K562 (cell line): ENCODE data around the gene MYO18A. TPM values are rescaled to one million over a fixed set of nuclear protein-coding genes. Genes with fewer than 3 reads are reported as not detected.

Experiments used
- ATAC-seq: fragments of 200-7000 bp; cut with Tn5 transposase; 3 replicates; pipeline ENCODE4 v1.9.1; 2020; ENCODE audit warnings: moderate library complexity
- BruUV-seq: library from RNA; stranded (reverse); fragments of 400-500 nt; replicated peaks from 2 replicates; lab custom pipeline; 2021; lab: Mats Ljungman, UMichigan
- CTCF ChIA-PET: fragments of 300-600 bp; formaldehyde crosslinking; extraction: SDS; loops from one replicate; lab custom pipeline; 2021; ENCODE audit warnings: low intra/inter-chr PET ratio; lab: Yijun Ruan, JAX
- POLR2A ChIA-PET: fragments of 300-600, 350-650 bp; sonication (Branson Sonifier 250); formaldehyde crosslinking; extraction: SDS; loops from one replicate; lab custom pipeline; 2021; ENCODE audit warnings: antibody characterized with exemption, inconsistent platforms; lab: Yijun Ruan, JAX
- DNase-seq, 4 experiments: peaks; one replicate each; pipeline versions ENCODE4 v3.0.0 to v3.0.0-alpha.2; 2011 to 2018; ENCODE audit warnings: low spot score in 3 of 4, mixed read lengths in 3 of 4; ENCODE audit errors: extremely low read depth in 1 of 4
- FAIRE-seq: peaks from 2 replicates; lab custom pipeline; 2011; peaks lifted over from hg19 to GRCh38; lab: Jason Lieb, UNC
- H2AFZ ChIP-seq: 2 replicates; pipeline ENCODE4 v1.6.0; 2011; ENCODE audit warnings: low read depth, low read length, control low read depth, inconsistent platforms
- H3K27ac ChIP-seq: fragments of 200-600 bp; 3 replicates; pipeline ENCODE4 v1.8.0; 2011; ENCODE audit warnings: low read depth, mild to moderate bottlenecking, control low read depth, inconsistent platforms, low read length, moderate library complexity, mixed read lengths; ENCODE audit errors: extremely low read depth
- H3K27me3 ChIP-seq, 2 experiments: fragments of 300-600 bp in 1 of 2; 2 replicates in 1 of 2; 3 replicates in 1 of 2; pipeline versions ENCODE4 v1.6.0 to v1.8.0; 2011; ENCODE audit warnings: inconsistent platforms in 2 of 2, low read length in 2 of 2, mild to moderate bottlenecking in 1 of 2, mixed read lengths in 1 of 2, moderate library complexity in 1 of 2; ENCODE audit not compliant: control insufficient read depth in 2 of 2, insufficient read depth in 2 of 2
- H3K36me3 ChIP-seq: fragments of 300-600 bp; 3 replicates; pipeline ENCODE4 v1.8.0; 2011; ENCODE audit warnings: mild to moderate bottlenecking, low read length, inconsistent platforms; ENCODE audit not compliant: control insufficient read depth, insufficient read depth
- H3K4me1 ChIP-seq, 2 experiments: fragments of 200-600 bp in 1 of 2; replicated peaks in 1 of 2; 2 replicates in 1 of 2; 3 replicates in 1 of 2; pipeline versions ENCODE4 v1.5.1 to v1.8.0; 2011; ENCODE audit warnings: inconsistent platforms in 2 of 2, low read length in 2 of 2, mild to moderate bottlenecking in 1 of 2, mixed read lengths in 1 of 2, moderate library complexity in 1 of 2; ENCODE audit not compliant: control insufficient read depth in 2 of 2, insufficient read depth in 2 of 2
- H3K4me2 ChIP-seq: 2 replicates; pipeline ENCODE4 v1.6.1; 2011; ENCODE audit warnings: low read length, control low read depth, inconsistent platforms, mixed read lengths; ENCODE audit not compliant: insufficient read depth
- H3K4me3 ChIP-seq: fragments of 200-600 bp; sonication (generic), shearing (Covaris generic); 2 replicates; pipeline ENCODE4 v1.5.1; 2016; ENCODE audit warnings: control low read depth, inconsistent platforms
- H3K79me2 ChIP-seq: fragments of 200-600 bp; 3 replicates; pipeline ENCODE4 v1.8.0; 2011; ENCODE audit warnings: low read length, inconsistent platforms; ENCODE audit not compliant: control insufficient read depth, insufficient read depth
- H3K9ac ChIP-seq, 2 experiments: 2 replicates each; pipeline versions ENCODE4 v1.6.0 to v1.6.1; 2011; ENCODE audit warnings: low read depth in 2 of 2, low read length in 2 of 2, control low read depth in 1 of 2, inconsistent platforms in 1 of 2, mild to moderate bottlenecking in 1 of 2, mixed read lengths in 1 of 2; ENCODE audit not compliant: insufficient read depth in 1 of 2
- H3K9me1 ChIP-seq: one replicate; pipeline ENCODE4 v1.6.0; 2011; ENCODE audit warnings: inconsistent platforms, mild to moderate bottlenecking, low read length, moderate library complexity; ENCODE audit not compliant: control insufficient read depth, insufficient read depth
- H3K9me3 ChIP-seq: replicated peaks from 2 replicates; pipeline ENCODE4 v1.5.1; 2011; ENCODE audit warnings: low read depth, low read length, inconsistent platforms; ENCODE audit not compliant: control insufficient read depth, insufficient read depth
- H4K20me1 ChIP-seq: replicated peaks from 2 replicates; pipeline ENCODE4 v1.6.1; 2011; ENCODE audit warnings: low read length, inconsistent platforms, mixed read lengths; ENCODE audit not compliant: control insufficient read depth, insufficient read depth
- FOS ChIP-seq: IDR thresholded peaks from 3 replicates; pipeline ENCODE4 v1.6.1; 2011; ENCODE audit not compliant: insufficient read length; ENCODE audit errors: extremely low read depth
- GTF2A2 ChIP-seq: IDR thresholded peaks from 2 replicates; pipeline ENCODE4 v1.6.1; 2016; ENCODE audit warnings: mild to moderate bottlenecking, missing genetic modification characterization, missing compliant biosample characterization
- KAT2B ChIP-seq: IDR thresholded peaks from one replicate; pipeline ENCODE4 v1.6.1; 2012; ENCODE audit warnings: low read depth, mild to moderate bottlenecking, control low read depth, inconsistent platforms, low read length, moderate library complexity
- MAFG ChIP-seq: fragments of 450-650 bp; conservative IDR thresholded peaks from 2 replicates; pipeline ENCODE4 v1.6.1; 2016; ENCODE audit warnings: missing genetic modification characterization, missing compliant biosample characterization
- MCM7 ChIP-seq, 2 experiments: fragments of 450-650 bp; IDR thresholded peaks; 2 replicates each; pipeline ENCODE4 v1.6.1; 2016 to 2018
- NR2C2 ChIP-seq, 2 experiments: fragments of 200-800 bp in 1 of 2; sonication (Bioruptor generic) in 1 of 2; sonication (generic) in 1 of 2; formaldehyde crosslinking in 1 of 2; IDR thresholded peaks; 2 replicates each; pipeline versions ENCODE4 v1.6.1 to v1.8.0; 2016 to 2022; ENCODE audit warnings: mild to moderate bottlenecking in 1 of 2, missing compliant biosample characterization in 1 of 2, missing genetic modification characterization in 1 of 2, missing genetic modification reagents in 1 of 2
- POLR3G ChIP-seq: IDR thresholded peaks from 2 replicates; pipeline ENCODE4 v1.6.1; 2011; ENCODE audit not compliant: insufficient read length, insufficient replicate concordance; ENCODE audit errors: extremely low read depth
- SNIP1 ChIP-seq: fragments of 450-650 bp; IDR thresholded peaks from 2 replicates; pipeline ENCODE4 v1.7.1; 2017; ENCODE audit warnings: low read depth, mild to moderate bottlenecking
- TEAD1 ChIP-seq, 2 experiments: fragments of 450-650 bp in 1 of 2; sonication (generic) in 1 of 2; formaldehyde crosslinking; IDR thresholded peaks; 2 replicates each; pipeline versions ENCODE4 v1.4.0 to v1.8.0; 2020 to 2022; ENCODE audit warnings: mild to moderate bottlenecking in 2 of 2, missing genetic modification reagents in 1 of 2
- WGBS: fragments of 100-300 bp; shearing (Covaris generic); methylation state at CpG from one replicate; pipeline ENCODE4 v1.1.6; 2016; ENCODE audit warnings: low coverage, mixed read lengths; ENCODE audit not compliant: insufficient coverage; ENCODE audit errors: missing lambda C conversion rate; 5-methylcytosine and 5-hydroxymethylcytosine counted together
- in situ Hi-C: fragments of 300-500 bp; cut with MboI; formaldehyde crosslinking; loops from 4 replicates; pipeline ENCODE4 v1.15.0; 2018; ENCODE audit warnings: inconsistent platforms, mixed read lengths
- intact Hi-C: fragments of 100-400 bp; cut with micrococcal nuclease; formaldehyde crosslinking; loops from 2 replicates; pipeline ENCODE4 v1.14.2; 2022
- polyA plus RNA-seq, 8 experiments: library from polyadenylated mRNA; depleted of rRNA in 4 of 8; stranded (reverse) in 5 of 8; unstranded in 3 of 8; fragments of >200 nt; fragmentation: Nextera tagmentation in 2 of 8; fragmentation: Illumina TruSeq in 1 of 8; extraction: Ambion mirVana in 2 of 8; extraction: Trizol in 1 of 8; gene quantifications; 2 replicates each; pipeline versions ENCODE4 v1.2.1 to v1.2.3, GENCODE V29; 2011 to 2014; ENCODE audit warnings: inconsistent platforms in 1 of 8, missing spikeins in 1 of 8
- total RNA-seq, 7 experiments: library from RNA; depleted of rRNA in 6 of 7; stranded (reverse); fragments of >200 nt in 6 of 7; fragmentation: Illumina TruSeq in 2 of 7; extraction: Trizol in 2 of 7; gene quantifications; 2 replicates each; pipeline versions ENCODE4 v1.2.1 to v1.2.3, GENCODE V29; 2011 to 2021; ENCODE audit warnings: low replicate concordance in 1 of 7
- TF ChIP-seq, protein P1 (sequence below): fragments of 450-650 bp; IDR thresholded peaks from 2 replicates; pipeline ENCODE4 v1.6.1; 2016; ENCODE audit warnings: low read depth, mild to moderate bottlenecking, moderate library complexity
- TF ChIP-seq, protein P2 (sequence below): fragments of 250-450 bp; sonication (Bioruptor Pico); IDR thresholded peaks from 2 replicates; pipeline ENCODE4 v1.5.0; 2021
- TF ChIP-seq, protein P3 (sequence below): fragments of 250-450 bp; sonication (Bioruptor Pico); IDR thresholded peaks from 2 replicates; pipeline ENCODE4 v1.5.1; 2021; ENCODE audit warnings: mild to moderate bottlenecking

Gene MYO18A
- total and polyA plus RNA-seq, 9 of the 15 experiments (the other 6 are each of a cell fraction or from before 2014, with no cell fraction given) = 2.5 to 65.4 (median 17.1) TPM

DNA sequence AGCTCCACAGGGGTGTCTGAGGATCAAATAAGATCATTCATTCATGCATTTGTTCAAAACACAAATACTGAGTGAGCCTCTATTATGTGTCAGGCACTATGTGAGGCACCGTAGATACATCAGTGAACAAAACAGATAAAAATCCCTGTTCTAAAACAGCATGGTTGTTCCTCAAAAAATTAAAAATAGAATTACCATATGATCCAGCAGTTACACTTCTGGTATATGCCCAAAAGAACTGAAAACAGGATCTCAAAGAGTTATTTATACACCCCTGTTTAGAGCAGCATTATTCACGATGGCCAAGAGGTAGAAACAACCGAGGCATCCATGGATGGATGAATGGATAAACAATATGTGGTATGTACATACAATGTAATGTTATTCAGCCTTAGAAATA lies 121.8 kb downstream of the MYO18A start:
- H4K20me1 ChIP-seq = peaks cover 8% of the 10 kb centered on the region; the same call in 1 of the 2 replicates
- in situ Hi-C loops = no loop called here
- POLR2A ChIA-PET = interaction anchor here (0.6 to 1.4 kb wide), 3 partner anchors 9 to 87 kb away, joined by 3 to 4 read pairs (median 3); no protein-coding TSS in a partner anchor

DNA sequence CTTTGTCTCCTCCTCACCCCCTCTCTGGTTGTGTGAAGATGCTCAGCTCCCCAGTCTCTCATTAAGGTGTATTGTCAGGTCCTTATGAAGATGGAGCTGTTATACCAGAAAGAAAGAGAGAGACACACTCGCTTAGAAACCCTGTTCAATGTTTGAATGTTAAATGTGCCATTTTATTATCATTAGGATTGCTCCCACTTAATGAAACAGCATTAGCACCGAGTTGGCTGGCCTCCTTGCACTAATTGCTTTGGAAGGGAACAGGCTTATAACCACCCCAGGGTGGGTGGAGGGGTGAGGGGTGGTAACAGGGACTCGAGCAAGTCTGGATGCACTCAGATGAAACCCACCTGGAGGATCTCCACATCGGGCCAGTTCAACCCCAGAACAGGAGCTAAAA lies 122.8 kb downstream of the MYO18A start:
- ChIA-PET CTCF (no interaction called here), POLR2A (interaction anchor here (0.5 to 1.0 kb wide), 2 partner anchors 9 to 45 kb away, joined by 3 read pairs; no protein-coding TSS in a partner anchor)
- peaks cover 30 to 50% of the 10 kb centered on the region in 2 experiments for H3K27me3 ChIP-seq
- ATAC-seq = no peak
- no peak overlapping the region for H3K4me3 ChIP-seq
- 0% methylated on average over 4 of the region's 4 CpGs for WGBS
- BruUV-seq = no TSS peak
- H4K20me1 ChIP-seq = peaks cover 8% of the 10 kb centered on the region; the same call in 1 of the 2 replicates
- H3K36me3 ChIP-seq = no peaks in the 10 kb centered on the region
- H3K9me3 ChIP-seq = no peaks in the 10 kb centered on the region
- H3K79me2 ChIP-seq = no peaks in the 10 kb centered on the region
- DNase-seq = no peak
- H3K9ac ChIP-seq = no peak overlapping the region
- no peaks in the 10 kb centered on the region for H3K9me1 ChIP-seq
- FAIRE-seq = no peak
- H3K27ac ChIP-seq = no peak overlapping the region
- peaks cover 2 to 6% of the 10 kb centered on the region in 2 experiments; a peak in 2 of 5 replicates for H3K4me1 ChIP-seq
- no peak overlapping the region for H2AFZ ChIP-seq
- in situ Hi-C loops (no loop called here), intact Hi-C loops (no loop called here)
- H3K4me2 ChIP-seq = no peak overlapping the region
- TF ChIP-seq MCM7 (IDR thresholded peaks at IDR 0.05) = no peak
- TF ChIP-seq SNIP1 = no peak
- TF ChIP-seq KAT2B = no peak
- no peak for TF ChIP-seq NR2C2 (CRISPR knock-in tag; IDR thresholded peaks at IDR 0.05)
- no peak for TF ChIP-seq NR2C2 (tag; IDR thresholded peaks at IDR 0.05)
- TF ChIP-seq, protein P1, sequence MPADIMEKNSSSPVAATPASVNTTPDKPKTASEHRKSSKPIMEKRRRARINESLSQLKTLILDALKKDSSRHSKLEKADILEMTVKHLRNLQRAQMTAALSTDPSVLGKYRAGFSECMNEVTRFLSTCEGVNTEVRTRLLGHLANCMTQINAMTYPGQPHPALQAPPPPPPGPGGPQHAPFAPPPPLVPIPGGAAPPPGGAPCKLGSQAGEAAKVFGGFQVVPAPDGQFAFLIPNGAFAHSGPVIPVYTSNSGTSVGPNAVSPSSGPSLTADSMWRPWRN = no peak
- no peak for TF ChIP-seq FOS
- TF ChIP-seq TEAD1 (CRISPR knock-in tag; IDR thresholded peaks at IDR 0.05) = no peak
- TF ChIP-seq, protein P2, sequence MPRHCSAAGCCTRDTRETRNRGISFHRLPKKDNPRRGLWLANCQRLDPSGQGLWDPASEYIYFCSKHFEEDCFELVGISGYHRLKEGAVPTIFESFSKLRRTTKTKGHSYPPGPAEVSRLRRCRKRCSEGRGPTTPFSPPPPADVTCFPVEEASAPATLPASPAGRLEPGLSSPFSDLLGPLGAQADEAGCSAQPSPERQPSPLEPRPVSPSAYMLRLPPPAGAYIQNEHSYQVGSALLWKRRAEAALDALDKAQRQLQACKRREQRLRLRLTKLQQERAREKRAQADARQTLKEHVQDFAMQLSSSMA = no peak
- TF ChIP-seq GTF2A2 = no peak
- TF ChIP-seq, protein P3, sequence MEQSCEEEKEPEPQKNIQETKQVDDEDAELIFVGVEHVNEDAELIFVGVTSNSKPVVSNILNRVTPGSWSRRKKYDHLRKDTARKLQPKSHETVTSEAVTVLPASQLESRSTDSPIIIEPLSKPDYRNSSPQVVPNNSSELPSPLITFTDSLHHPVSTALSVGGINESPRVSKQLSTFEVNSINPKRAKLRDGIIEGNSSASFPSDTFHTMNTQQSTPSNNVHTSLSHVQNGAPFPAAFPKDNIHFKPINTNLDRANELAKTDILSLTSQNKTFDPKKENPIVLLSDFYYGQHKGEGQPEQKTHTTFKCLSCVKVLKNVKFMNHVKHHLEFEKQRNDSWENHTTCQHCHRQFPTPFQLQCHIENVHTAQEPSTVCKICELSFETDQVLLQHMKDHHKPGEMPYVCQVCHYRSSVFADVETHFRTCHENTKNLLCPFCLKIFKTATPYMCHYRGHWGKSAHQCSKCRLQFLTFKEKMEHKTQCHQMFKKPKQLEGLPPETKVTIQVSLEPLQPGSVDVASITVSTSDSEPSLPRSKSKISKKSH (CRISPR knock-in tag) = no peak

More for the DNA sequence above, 121.8 kb downstream of the MYO18A start:
- H3K9me1 ChIP-seq = no peaks in the 10 kb centered on the region
- ATAC-seq (no peak), DNase-seq (no peak), FAIRE-seq (no peak)
- no peaks in the 10 kb centered on the region for H3K36me3 ChIP-seq
- H3K4me2 ChIP-seq = no peak overlapping the region
- H3K27me3 ChIP-seq = peaks cover 22 to 40% of the 10 kb centered on the region in 2 experiments
- no peak overlapping the region for H2AFZ ChIP-seq
- peaks cover 2 to 6% of the 10 kb centered on the region in 2 experiments; a peak in 2 of 5 replicates for H3K4me1 ChIP-seq
- H3K9me3 ChIP-seq = no peaks in the 10 kb centered on the region
- TF ChIP-seq MAFG (tag) (no peak), POLR3G (no peak)
- H3K27ac ChIP-seq = no peak overlapping the region
- H3K9ac ChIP-seq = no peak overlapping the region
- H3K4me3 ChIP-seq = no peak overlapping the region
- CTCF ChIA-PET = no interaction called here
- BruUV-seq = no TSS peak
- no peaks in the 10 kb centered on the region for H3K79me2 ChIP-seq
- WGBS = 16% methylated on average over 3 of the region's 3 CpGs
- intact Hi-C loops = no loop called here
